Measurements from ENCODE around the gene MRPL55. TPM values are rescaled to one million over a fixed set of nuclear protein-coding genes. Genes with fewer than 3 reads are reported as not detected.

MRPL55 gene
- total and polyA plus RNA-seq, 2 of the 13 experiments (the other 11 are each of a cell fraction or from before 2014, with no cell fraction given): 58.6 to 92.9 TPM

GRCh38 chr1:228148196-228148861 is 39.2 kb upstream of the MRPL55 start:
- no peak overlapping the region for H3K27ac ChIP-seq (ENCODE audit: extremely low read length, insufficient read depth, low read length)

GRCh38 chr1:228147768-228148167 is 38.7 kb upstream of the MRPL55 start:
- Histone ChIP-seq H3K4me2 (ENCODE audit: low read depth, low read length) (no peak overlapping the region), H3K9me3 (ENCODE audit: low read length) (no peaks in the 10 kb centered on the region), H3K36me3 (replicated peaks in 1 of 2; ENCODE audit: control insufficient read depth in 1 of 2, insufficient read depth in 2 of 2, low read length in 2 of 2) (peaks cover 4 to 17% of the 10 kb centered on the region in 2 experiments; a peak in 4 of 5 replicates), H2AFZ (ENCODE audit: low read length) (no peak overlapping the region), H4K20me1 (ENCODE audit: insufficient read depth, low read length) (peaks cover 23% of the 10 kb centered on the region; the same call in 1 of the 2 replicates), H3K4me3 (replicated peaks in 1 of 3; ENCODE audit: insufficient read depth in 1 of 3, low read depth in 2 of 3, low read length in 3 of 3) (no peak overlapping the region), H3K79me2 (ENCODE audit: insufficient read depth, low read length) (peaks cover 40% of the 10 kb centered on the region), H3K27ac (ENCODE audit: extremely low read length, insufficient read depth, low read length) (no peak overlapping the region), H3K9ac (ENCODE audit: insufficient read depth, low read depth, low read length) (no peak overlapping the region), H3K4me1 (ENCODE audit: insufficient read depth, low read length) (peaks cover 55% of the 10 kb centered on the region), H3K27me3 (ENCODE audit: control insufficient read depth in 1 of 2, insufficient read depth in 2 of 2, low read length in 2 of 2) (no peaks in the 10 kb centered on the region)
- DNase-seq (ENCODE audit: low spot score) (no peak), ATAC-seq (no peak), FAIRE-seq (no peak)
- CTCF ChIA-PET (ENCODE audit: low intra/inter-chr PET ratio, low total read pairs): no interaction called here
- intact Hi-C loops (cut with micrococcal nuclease; ENCODE audit: unreplicated experiment) (no loop called here), in situ Hi-C loops (cut with HindIII; ENCODE audit: extremely low pct_ligation_motif_present, low pct_unique_long_range_greater_than_20kb) (no loop called here)
- TF ChIP-seq NCOA1 (CRISPR knock-in tag; IDR thresholded peaks at IDR 0.05) (no peak), TGIF2 (CRISPR knock-in tag; IDR thresholded peaks at IDR 0.05) (no peak), ZFP62 (CRISPR knock-in tag; IDR thresholded peaks at IDR 0.05) (no peak), IRF1 (CRISPR knock-in tag; IDR thresholded peaks at IDR 0.05; ENCODE audit: low read depth) (no peak)
- POLR2A ChIA-PET: interaction anchor here (7.9 kb wide), 1 partner anchor 18 kb away, joined by 72 read pairs; the partner anchor contains the start of gene IBA57
- no TSS peak for BruUV-seq (replicated peaks)
- 100% methylated on average over 3 of the region's 4 CpGs for WGBS (ENCODE audit: low lambda C conversion rate)

More at GRCh38 chr1:228148196-228148861, 39.2 kb upstream of the MRPL55 start:
- in situ Hi-C loops (cut with HindIII; ENCODE audit: extremely low pct_ligation_motif_present, low pct_unique_long_range_greater_than_20kb): no loop called here
- Histone ChIP-seq H2AFZ (ENCODE audit: low read length) (no peak overlapping the region), H4K20me1 (ENCODE audit: insufficient read depth, low read length) (peaks cover 20% of the 10 kb centered on the region; the same call in 1 of the 2 replicates), H3K79me2 (ENCODE audit: insufficient read depth, low read length) (peaks cover 34% of the 10 kb centered on the region), H3K4me1 (ENCODE audit: insufficient read depth, low read length) (peaks cover 49% of the 10 kb centered on the region), H3K9ac (ENCODE audit: insufficient read depth, low read depth, low read length) (no peak overlapping the region), H3K4me3 (replicated peaks in 1 of 3; ENCODE audit: insufficient read depth in 1 of 3, low read depth in 2 of 3, low read length in 3 of 3) (no peak overlapping the region), H3K36me3 (replicated peaks in 1 of 2; ENCODE audit: control insufficient read depth in 1 of 2, insufficient read depth in 2 of 2, low read length in 2 of 2) (peaks cover 2 to 17% of the 10 kb centered on the region in 2 experiments; a peak in 4 of 5 replicates), H3K27me3 (ENCODE audit: control insufficient read depth in 1 of 2, insufficient read depth in 2 of 2, low read length in 2 of 2) (no peaks in the 10 kb centered on the region), H3K4me2 (ENCODE audit: low read depth, low read length) (no peak overlapping the region), H3K9me3 (ENCODE audit: low read length) (no peaks in the 10 kb centered on the region)
- DNase-seq (ENCODE audit: low spot score) (no peak), FAIRE-seq (no peak), ATAC-seq (no peak)
- intact Hi-C loops (cut with micrococcal nuclease; ENCODE audit: unreplicated experiment): no loop called here
- BruUV-seq (replicated peaks): no TSS peak
- ChIA-PET CTCF (ENCODE audit: low intra/inter-chr PET ratio, low total read pairs) (no interaction called here), POLR2A (interaction anchor here (0.6 to 7.9 kb wide), 3 partner anchors 10 to 17 kb away, joined by 4 to 72 read pairs (median 5); partner anchors contain the start of gene IBA57)
- 72% methylated on average over 3 of the region's 18 CpGs for WGBS (ENCODE audit: low lambda C conversion rate)
- TF ChIP-seq ZNF784 (CRISPR knock-in tag; IDR thresholded peaks at IDR 0.05; ENCODE audit: borderline replicate concordance) (no peak), ZC3H13 (CRISPR knock-in tag; IDR thresholded peaks at IDR 0.05) (no peak)

Measured in HepG2 (cell line).